Measurements from ENCODE around the gene CACNA1F.
A peak's percentile ranks its signal among the peaks of the same experiment; 100 is the strongest.
"Not testable (repeated sequence)": the region's sequence is repeated elsewhere in the genome, so short reads cannot be mapped to it uniquely, and the experiment has no call there.

Gene CACNA1F

GRCh38 chrX:49175435-49176274 lies 57.5 kb downstream of the CACNA1F start:
- no peak for DNase-seq (ENCODE audit: low spot score)

GRCh38 chrX:49174723-49175122 lies 58.4 kb downstream of the CACNA1F start:
- no peak for DNase-seq (ENCODE audit: low spot score)

DNA sequence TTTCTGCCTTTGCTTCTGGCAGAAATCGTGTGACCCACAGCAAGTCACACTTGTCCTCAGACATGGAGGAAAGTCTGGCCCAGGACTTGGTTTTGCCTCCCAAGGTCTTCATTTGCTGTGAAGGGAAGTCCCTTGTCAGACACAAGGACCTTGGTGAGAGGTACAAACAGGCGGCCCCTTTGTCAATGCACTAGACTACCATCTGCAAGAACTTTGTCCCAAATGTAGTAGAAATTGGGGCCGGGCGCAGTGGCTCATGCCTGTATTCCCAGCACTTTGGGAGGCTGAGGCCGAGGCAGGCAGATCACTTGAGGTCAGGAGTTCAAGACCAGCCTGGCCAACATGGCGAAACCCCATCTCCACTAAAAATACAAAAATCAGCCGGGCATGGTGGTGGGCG lies 59.6 kb downstream of the CACNA1F start:
- not testable (repeated sequence) for DNase-seq (ENCODE audit: low spot score)

DNA sequence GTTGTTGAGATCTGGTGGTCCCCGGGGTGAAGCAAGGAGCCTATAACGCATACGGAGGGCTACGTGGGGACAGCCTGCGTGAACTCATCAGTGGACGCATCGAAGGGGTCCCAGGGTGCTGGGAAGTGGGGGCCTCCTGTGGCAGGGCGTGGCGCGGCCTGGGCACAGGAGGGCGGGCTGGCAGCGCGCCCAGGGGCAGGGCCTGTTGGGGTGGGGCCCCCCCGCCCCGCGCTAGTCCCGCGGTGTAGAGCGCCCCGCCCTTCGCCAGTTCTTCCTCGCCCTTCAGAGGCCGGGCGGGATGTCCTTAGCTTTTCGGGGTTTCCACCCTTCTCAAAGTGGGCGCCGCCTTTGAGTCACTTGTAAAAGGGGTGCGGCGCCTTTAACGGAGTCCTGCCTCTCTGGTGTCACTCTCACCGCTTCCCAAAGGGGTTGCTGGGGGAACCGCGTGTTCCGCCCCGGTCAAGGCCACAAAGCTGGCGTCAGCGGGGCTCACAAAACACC lies 60.8 kb downstream of the CACNA1F start:
- no peak for DNase-seq (ENCODE audit: low spot score)

GRCh38 chrX:49171752-49172279 lies 61.3 kb downstream of the CACNA1F start, which contains the start of gene PLP2:
TSS of gene PLP2 (plus strand) at chrX:49171898. CDS start at chrX:49172001, 103 bp downstream.
- DNase-seq (ENCODE audit: low spot score) = no peak

GRCh38 chrX:49167740-49168108 lies 65.4 kb downstream of the CACNA1F start:
- DNase-seq (ENCODE audit: low spot score) = no peak

GRCh38 chrX:49166914-49167739 lies 66.0 kb downstream of the CACNA1F start:
- peak; percentile 42 for DNase-seq (ENCODE audit: low spot score)

DNA sequence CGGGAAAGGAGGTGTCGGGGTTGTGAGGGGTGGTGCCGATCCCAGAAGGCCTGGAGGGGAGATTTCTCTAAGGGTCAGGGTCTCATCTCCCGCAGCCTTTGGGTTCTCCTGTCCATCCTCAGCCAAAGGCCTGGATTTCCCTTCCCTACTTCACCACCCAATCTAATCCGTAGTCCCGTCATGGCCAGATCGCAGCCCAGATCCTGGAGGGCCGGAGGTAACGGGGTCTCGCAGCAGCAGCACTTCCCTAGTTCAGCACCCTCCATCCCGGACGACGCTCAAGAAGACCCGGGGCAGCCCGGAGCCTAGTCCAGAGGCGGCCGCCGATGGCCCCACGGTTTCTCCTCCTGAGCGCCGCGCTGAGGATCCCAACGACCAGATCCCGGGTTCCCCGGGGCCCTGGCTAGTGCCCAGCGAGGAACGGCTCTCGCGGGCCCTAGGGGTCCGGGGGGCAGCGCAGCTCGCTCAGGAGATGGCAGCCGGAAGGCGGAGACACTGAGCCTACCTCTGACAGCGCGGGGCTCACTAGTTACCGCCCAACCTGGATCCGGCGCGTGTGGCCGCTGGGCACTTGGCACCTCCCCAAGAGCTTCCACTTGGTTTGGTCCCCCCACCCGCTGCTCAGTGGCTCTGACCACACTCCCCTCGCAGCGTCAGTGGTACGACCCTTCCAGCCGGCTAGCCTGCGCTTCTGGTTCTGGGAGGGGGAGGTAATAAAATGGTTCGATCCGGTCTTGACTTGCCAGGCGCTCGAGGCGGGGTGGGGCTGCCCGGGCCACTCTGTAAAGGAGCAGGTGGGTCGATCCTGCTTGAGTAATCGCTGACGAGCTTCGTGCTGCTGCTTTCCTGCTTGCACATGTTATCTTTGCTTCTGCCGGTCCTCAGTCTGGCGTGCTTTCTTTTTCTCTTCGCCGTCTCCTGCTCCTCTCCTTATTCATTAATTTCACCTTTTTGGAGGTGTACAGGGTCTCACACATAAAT lies 66.9 kb downstream of the CACNA1F start:
- peak; percentile 52 for DNase-seq (ENCODE audit: low spot score)

- DNase-seq (ENCODE audit: low spot score) = no peak
Measured at GRCh38 chrX:49164589-49165360, 68.4 kb downstream of the CACNA1F start.

- peak; percentile 66 for DNase-seq (ENCODE audit: low spot score)
Measured at GRCh38 chrX:49163555-49164419, 69.4 kb downstream of the CACNA1F start.

DNA sequence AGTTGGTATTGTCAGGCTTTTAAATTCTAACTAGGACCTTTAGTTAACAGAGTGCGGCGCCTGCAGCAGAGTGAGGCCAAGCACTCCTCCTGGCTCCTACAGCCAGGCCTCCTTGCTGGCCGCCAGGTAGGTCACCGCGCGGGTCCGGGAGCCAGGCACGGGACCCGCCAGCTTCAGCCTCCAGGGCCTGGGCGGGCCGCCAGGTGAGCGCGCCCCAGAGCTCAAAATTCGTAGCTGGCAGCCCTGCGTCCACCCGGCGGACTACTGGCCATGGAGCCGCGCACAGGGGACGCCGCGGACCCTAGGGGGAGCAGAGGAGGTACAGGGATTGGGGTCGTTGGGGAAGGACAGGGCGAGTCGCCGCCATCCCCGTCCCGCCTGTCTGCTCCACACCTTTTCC lies 70.5 kb downstream of the CACNA1F start, which contains the start of gene MAGIX:
Gene MAGIX, plus strand, starts transcription at position 139 of the 400 bp plus-strand sequence. Its CDS starts 132 bp downstream, at position 271.
- no peak for DNase-seq (ENCODE audit: low spot score)

GRCh38 chrX:49161632-49162031 lies 71.5 kb downstream of the CACNA1F start:
- DNase-seq (ENCODE audit: low spot score) = no peak

- no peak for DNase-seq (ENCODE audit: low spot score)
Measured at GRCh38 chrX:49160908-49161307, 72.2 kb downstream of the CACNA1F start.

- DNase-seq (ENCODE audit: low spot score) = no peak
Measured at GRCh38 chrX:49157194-49157593, 75.9 kb downstream of the CACNA1F start.

DNA sequence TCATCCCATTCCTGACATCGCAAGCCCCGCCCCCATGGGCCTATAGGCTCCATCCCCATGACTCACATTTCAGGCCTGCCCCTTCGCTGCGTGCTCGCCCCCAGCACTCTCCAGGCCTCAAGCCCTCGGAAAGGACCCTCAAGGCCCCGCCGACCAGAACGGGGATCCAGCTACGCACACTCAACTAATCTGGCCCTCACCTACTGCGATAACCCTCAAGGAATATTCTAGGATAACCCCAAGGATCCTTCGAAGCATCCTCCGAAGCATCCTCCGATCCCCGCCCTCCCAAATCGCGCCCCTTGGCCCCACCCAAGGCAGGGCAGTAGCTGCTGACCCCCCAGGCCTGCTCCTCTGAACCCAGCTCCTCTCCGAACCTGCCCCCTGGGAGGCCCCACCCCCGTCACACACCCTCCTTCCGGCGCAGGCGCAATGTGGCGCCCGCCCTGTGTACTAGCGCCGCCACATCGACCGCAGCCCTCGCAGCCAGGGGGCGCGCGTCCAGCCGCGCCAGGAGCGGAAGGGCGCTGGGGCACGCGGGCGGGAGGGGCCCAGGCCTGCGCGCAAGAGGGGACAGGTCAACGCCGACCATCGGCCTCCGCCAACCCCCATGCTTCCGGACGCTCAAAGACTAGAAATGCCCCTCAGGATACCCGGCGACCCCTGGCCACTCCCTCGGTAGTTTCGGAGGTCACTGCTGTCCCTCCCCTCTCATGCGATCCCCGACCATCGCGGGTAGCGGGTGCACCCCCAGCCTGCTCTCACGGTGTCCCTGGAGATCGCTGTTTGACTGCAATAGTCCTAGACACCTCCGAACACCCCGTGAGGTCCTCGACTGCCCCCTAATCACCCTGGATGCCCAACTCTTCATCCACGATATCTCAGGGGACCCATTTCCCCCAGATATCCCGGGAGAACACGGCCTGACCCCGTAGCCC lies 77.0 kb downstream of the CACNA1F start:
- peak; percentile 70 for DNase-seq (ENCODE audit: low spot score)

GRCh38 chrX:49155243-49155899 lies 77.8 kb downstream of the CACNA1F start:
- DNase-seq (ENCODE audit: low spot score) = no peak
